Fibroblast of lung (primary cell): ENCODE measurements around the gene SPRR3.

Experiments
- EZH2 ChIP-seq: IDR thresholded peaks from 2 replicates; pipeline ENCODE4 v1.5.1; 2012; ENCODE audit warnings: low read length, control low read depth, mild to moderate bottlenecking; ENCODE audit errors: missing control alignments
- TF ChIP-seq, protein P1 (sequence below), 2 donors: IDR thresholded peaks in 1 of 2; conservative IDR thresholded peaks in 1 of 2; 1 replicate in 1 of 2; 2 replicates in 1 of 2; pipeline ENCODE4 v1.5.1; 2011 to 2012; ENCODE audit warnings: low read length in 2 of 2, control low read depth in 1 of 2, inconsistent platforms in 1 of 2, low read depth in 1 of 2, mild to moderate bottlenecking in 1 of 2

DNA sequence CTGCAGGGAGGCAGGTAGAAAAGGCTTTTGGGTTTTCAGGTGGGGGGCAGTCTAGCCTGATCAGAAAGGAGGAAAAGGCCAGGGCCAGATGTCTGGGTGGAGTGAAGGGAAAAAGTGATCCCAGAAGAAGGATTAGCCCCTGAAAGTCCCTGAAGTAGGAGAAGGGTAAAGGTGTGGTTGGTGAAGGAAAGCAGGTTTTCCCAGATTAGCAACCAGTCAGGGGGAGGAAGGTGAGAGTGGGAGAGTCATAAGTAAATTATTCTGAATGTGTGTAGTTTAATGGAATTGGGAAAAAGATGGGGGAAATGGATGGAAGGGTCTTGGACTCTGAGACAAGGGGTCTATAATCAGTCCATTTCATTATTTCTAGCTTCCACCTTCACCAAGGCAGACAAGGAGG is 18.3 kb upstream of the SPRR3 start:
- TF ChIP-seq, protein P1, sequence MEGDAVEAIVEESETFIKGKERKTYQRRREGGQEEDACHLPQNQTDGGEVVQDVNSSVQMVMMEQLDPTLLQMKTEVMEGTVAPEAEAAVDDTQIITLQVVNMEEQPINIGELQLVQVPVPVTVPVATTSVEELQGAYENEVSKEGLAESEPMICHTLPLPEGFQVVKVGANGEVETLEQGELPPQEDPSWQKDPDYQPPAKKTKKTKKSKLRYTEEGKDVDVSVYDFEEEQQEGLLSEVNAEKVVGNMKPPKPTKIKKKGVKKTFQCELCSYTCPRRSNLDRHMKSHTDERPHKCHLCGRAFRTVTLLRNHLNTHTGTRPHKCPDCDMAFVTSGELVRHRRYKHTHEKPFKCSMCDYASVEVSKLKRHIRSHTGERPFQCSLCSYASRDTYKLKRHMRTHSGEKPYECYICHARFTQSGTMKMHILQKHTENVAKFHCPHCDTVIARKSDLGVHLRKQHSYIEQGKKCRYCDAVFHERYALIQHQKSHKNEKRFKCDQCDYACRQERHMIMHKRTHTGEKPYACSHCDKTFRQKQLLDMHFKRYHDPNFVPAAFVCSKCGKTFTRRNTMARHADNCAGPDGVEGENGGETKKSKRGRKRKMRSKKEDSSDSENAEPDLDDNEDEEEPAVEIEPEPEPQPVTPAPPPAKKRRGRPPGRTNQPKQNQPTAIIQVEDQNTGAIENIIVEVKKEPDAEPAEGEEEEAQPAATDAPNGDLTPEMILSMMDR (conservative IDR thresholded peaks at IDR 0.05 in 1 of 2, IDR thresholded peaks at IDR 0.05 in 1 of 2; ENCODE audit: low read depth in 1 of 2, low read length in 2 of 2): no peak
- TF ChIP-seq EZH2: no peak
